ENCODE results near the gene TMEM191C. TPM values are rescaled to one million over a fixed set of nuclear protein-coding genes. Genes with fewer than 3 reads are reported as not detected.

The TMEM191C gene
- total and polyA plus RNA-seq, 2 of the 4 experiments (the other 2 are of a cell fraction), result 0.36 to 0.75 TPM

GRCh38 chr22:21448627-21449416 lies 18.4 kb upstream of the TMEM191C start:
- no peak overlapping the region for H2AFZ ChIP-seq (replicated peaks; ENCODE audit: low read length, poor library complexity)
- H3K36me3 ChIP-seq (ENCODE audit: control insufficient read depth, insufficient read depth, low read length), result peaks cover 33% of the 10 kb centered on the region
- TSS peak; percentile 32 for BruUV-seq (replicated peaks)
- no peak overlapping the region for H3K4me2 ChIP-seq (ENCODE audit: low read depth, low read length)
- no peak overlapping the region for H2BK20ac ChIP-seq (ENCODE audit: low read depth, low read length)
- no peaks in the 10 kb centered on the region; the same call in 1 of the 2 replicates for H3K4me1 ChIP-seq (ENCODE audit: control insufficient read depth, insufficient read depth, low read length)
- POLR2A ChIA-PET (ENCODE audit: unreplicated experiment), result no interaction called here
- TF ChIP-seq BHLHE40 (IDR thresholded peaks at IDR 0.05; ENCODE audit: low read depth, low read length) (no peak), RFX5 (IDR thresholded peaks at IDR 0.05; ENCODE audit: low read depth, low read length) (no peak), ELK1 (IDR thresholded peaks at IDR 0.05; ENCODE audit: borderline replicate concordance, low read depth, low read length) (no peak), RCOR1 (IDR thresholded peaks at IDR 0.05; ENCODE audit: insufficient replicate concordance, low read length) (no peak), NFE2L2 (IDR thresholded peaks at IDR 0.05; ENCODE audit: low read depth, low read length) (no peak), POLR2A (IDR thresholded peaks at IDR 0.05; ENCODE audit: low read depth, low read length) (no peak), SMC3 (IDR thresholded peaks at IDR 0.05; ENCODE audit: low read depth, low read length) (no peak), MAFK (IDR thresholded peaks at IDR 0.05; ENCODE audit: low read depth, low read length) (no peak), MXI1 (IDR thresholded peaks at IDR 0.05; ENCODE audit: borderline replicate concordance, low read depth, low read length) (no peak), CHD1 (IDR thresholded peaks at IDR 0.05; ENCODE audit: low read depth, low read length) (no peak), RAD21 (IDR thresholded peaks at IDR 0.05; ENCODE audit: low read length) (no peak), CEBPB (IDR thresholded peaks at IDR 0.05; ENCODE audit: low read depth, low read length) (no peak), MAZ (IDR thresholded peaks at IDR 0.05; ENCODE audit: borderline replicate concordance, low read depth, low read length) (no peak), USF2 (IDR thresholded peaks at IDR 0.05; ENCODE audit: low read depth, low read length) (no peak)
- CTCF ChIA-PET, result no interaction called here
- intact Hi-C loops (cut with micrococcal nuclease), result no loop called here
- no peak overlapping the region for H2BK5ac ChIP-seq (ENCODE audit: low read depth, low read length, poor library complexity, severe bottlenecking)
- dilution Hi-C loops (cut with HindIII; ENCODE audit: low sequenced_read_pairs, unreplicated experiment), result no loop called here
- H3K4me3 ChIP-seq (ENCODE audit: insufficient read depth, low read depth, low read length), result no peak overlapping the region
- H3K79me1 ChIP-seq (ENCODE audit: low read depth in 1 of 2, low read length in 2 of 2), result peaks cover 4 to 27% of the 10 kb centered on the region in 2 experiments; a peak in 3 of 4 replicates
- H4K91ac ChIP-seq (ENCODE audit: insufficient read depth, low read depth, low read length), result no peak overlapping the region
- H3K18ac ChIP-seq (ENCODE audit: low read depth, low read length), result no peak overlapping the region
- WGBS, 2 experiments (ENCODE audit: extremely low coverage in 2 of 2, insufficient read length in 1 of 2), result no CpG with 5 or more reads among the region's 23 CpGs
- no peak overlapping the region for H4K5ac ChIP-seq (ENCODE audit: low read depth, low read length)
- H2BK120ac ChIP-seq (ENCODE audit: low read depth, low read length), result no peak overlapping the region
- H3K27me3 ChIP-seq (ENCODE audit: control insufficient read depth, insufficient read depth, low read length), result no peaks in the 10 kb centered on the region
- no peak overlapping the region for H3K23ac ChIP-seq (ENCODE audit: low read depth, low read length)
- H3K9ac ChIP-seq (ENCODE audit: low read depth, low read length), result no peak overlapping the region
- no peaks in the 10 kb centered on the region for H3K9me3 ChIP-seq (ENCODE audit: control insufficient read depth, insufficient read depth, low read length)
- DNase-seq (no peak), ATAC-seq (ENCODE audit: low read depth) (no peak)
- no peak overlapping the region for H3K27ac ChIP-seq (ENCODE audit: insufficient read depth, low read length)
- H4K8ac ChIP-seq (ENCODE audit: low read depth in 2 of 2, low read length in 2 of 2), result no peak overlapping the region
- no peak overlapping the region for H3K56ac ChIP-seq (ENCODE audit: extremely low read depth, insufficient read depth, low read length)
- H2BK15ac ChIP-seq (ENCODE audit: low read depth, low read length), result no peak overlapping the region
- H2AK9ac ChIP-seq (replicated peaks; ENCODE audit: low read depth, low read length, poor library complexity), result no peak overlapping the region
- H3K4ac ChIP-seq (ENCODE audit: low read depth, low read length), result no peak overlapping the region
- H3K9me1 ChIP-seq (ENCODE audit: insufficient read depth, low read length), result 0 out of 2 replicates have a peak, but pooled peaks cover 3% of the 10 kb centered on the region
- peaks cover 32% of the 10 kb centered on the region; the same call in 1 of the 2 replicates for H4K20me1 ChIP-seq (ENCODE audit: insufficient read depth, low read length)
- no peak overlapping the region for H2AK5ac ChIP-seq (ENCODE audit: low read depth, low read length)
- H3K14ac ChIP-seq (replicated peaks; ENCODE audit: low read depth, low read length), result no peak overlapping the region
- in situ Hi-C loops (cut with MboI; ENCODE audit: low sequenced_read_pairs), result no loop called here
